Posterior cingulate gyrus (tissue), 11 donors: ENCODE results near the gene CPM.
"Not testable (repeated sequence)": the region's sequence is repeated elsewhere in the genome, so short reads cannot be mapped to it uniquely, and the experiment has no call there.

ENCODE experiments used
- DNase-seq, 10 donors: peaks; one replicate each; pipeline versions ENCODE4 v3.0.0 to v3.0.0-alpha.2; 2020 to 2021; ENCODE audit warnings: mixed read lengths in 3 of 10
- intact Hi-C: fragments of 100-400 bp; cut with DNase I; formaldehyde crosslinking; loops from one replicate; pipeline ENCODE4 v1.15.1; 2023

Gene CPM

GRCh38 chr12:68812553-68813241 lies 120.3 kb downstream of the CPM start:
- intact Hi-C loops, result no loop called here
- DNase-seq, result no peak

GRCh38 chr12:68811573-68811972 lies 121.4 kb downstream of the CPM start:
- intact Hi-C loops, result not testable (repeated sequence)

GRCh38 chr12:68810027-68810389 lies 123.0 kb downstream of the CPM start:
- DNase-seq, intact Hi-C loops: not testable (repeated sequence)

More at GRCh38 chr12:68811573-68811972, 121.4 kb downstream of the CPM start:
- DNase-seq, result not testable (repeated sequence)

- intact Hi-C loops, result loop anchor here (5.0 to 10.0 kb wide), 2 partner anchors 197 to 475 kb away; partner anchors contain the start of genes MDM1 and RAP1B
- no peak for DNase-seq
These were observed 123.6 kb downstream of the CPM start for GRCh38 chr12:68809190-68810026.

GRCh38 chr12:68808388-68809189 lies 124.4 kb downstream of the CPM start:
- peak in 9 of 10 donors; percentile 28 to 90 (median 38) for DNase-seq

GRCh38 chr12:68807576-68808387 lies 125.2 kb downstream of the CPM start, which contains the start of gene MDM2:
MDM2 (plus strand) TSS chr12:68808177; CDS start chr12:68808478, 301 bp downstream.
- intact Hi-C loops, result loop anchor here (1.0 to 10.0 kb wide), 3 partner anchors 61 to 473 kb away; partner anchors contain the start of genes MDM1, RAP1B and SLC35E3
- peak; percentile 81 to 98 (median 88) for DNase-seq

More at GRCh38 chr12:68808388-68809189, 124.4 kb downstream of the CPM start:
- intact Hi-C loops, result loop anchor here (1.0 to 10.0 kb wide), 3 partner anchors 62 to 474 kb away; partner anchors contain the start of genes MDM1, RAP1B and SLC35E3

- DNase-seq, result not testable (repeated sequence)
- intact Hi-C loops, result loop anchor here (5.0 to 10.0 kb wide), 2 partner anchors 195 to 472 kb away; partner anchors contain the start of genes MDM1 and RAP1B
These were observed 125.7 kb downstream of the CPM start for GRCh38 chr12:68807274-68807575.

- no peak for DNase-seq
- intact Hi-C loops, result loop anchor here (5.0 to 10.0 kb wide), 2 partner anchors 194 to 472 kb away; partner anchors contain the start of genes MDM1 and RAP1B
These were observed 126.3 kb downstream of the CPM start for GRCh38 chr12:68806488-68807237.

- intact Hi-C loops, result loop anchor here (5.0 to 10.0 kb wide), 2 partner anchors 193 to 471 kb away; partner anchors contain the start of genes MDM1 and RAP1B
- DNase-seq, result no peak
These were observed 127.3 kb downstream of the CPM start for GRCh38 chr12:68805592-68806120.

GRCh38 chr12:68804657-68805591 lies 128.0 kb downstream of the CPM start:
- DNase-seq, result no peak
- intact Hi-C loops, result loop anchor here (5.0 to 10.0 kb wide), 2 partner anchors 193 to 470 kb away; partner anchors contain the start of genes MDM1 and RAP1B

GRCh38 chr12:68803948-68804656 lies 128.9 kb downstream of the CPM start:
- no peak for DNase-seq
- intact Hi-C loops, result loop anchor here (10.0 kb wide), 1 partner anchor 469 kb away; the partner anchor contains the start of gene MDM1

GRCh38 chr12:68802911-68803651 lies 129.9 kb downstream of the CPM start:
- DNase-seq, result not testable (repeated sequence)
- intact Hi-C loops, result loop anchor here (10.0 kb wide), 1 partner anchor 468 kb away; the partner anchor contains the start of gene MDM1

- intact Hi-C loops, result loop anchor here (10.0 kb wide), 1 partner anchor 468 kb away; the partner anchor contains the start of gene MDM1
- not testable (repeated sequence) for DNase-seq
These were observed 130.6 kb downstream of the CPM start for GRCh38 chr12:68802372-68802745.
